ENCODE measurements around the gene RDH8. TPM values are rescaled to one million over a fixed set of nuclear protein-coding genes. Genes with fewer than 3 reads are reported as not detected.
"Not testable (repeated sequence)": the region's sequence is repeated elsewhere in the genome, so short reads cannot be mapped to it uniquely, and the experiment has no call there.

RDH8 gene
- total RNA-seq, 1 experiment from 2014 or later = not detected

DNA sequence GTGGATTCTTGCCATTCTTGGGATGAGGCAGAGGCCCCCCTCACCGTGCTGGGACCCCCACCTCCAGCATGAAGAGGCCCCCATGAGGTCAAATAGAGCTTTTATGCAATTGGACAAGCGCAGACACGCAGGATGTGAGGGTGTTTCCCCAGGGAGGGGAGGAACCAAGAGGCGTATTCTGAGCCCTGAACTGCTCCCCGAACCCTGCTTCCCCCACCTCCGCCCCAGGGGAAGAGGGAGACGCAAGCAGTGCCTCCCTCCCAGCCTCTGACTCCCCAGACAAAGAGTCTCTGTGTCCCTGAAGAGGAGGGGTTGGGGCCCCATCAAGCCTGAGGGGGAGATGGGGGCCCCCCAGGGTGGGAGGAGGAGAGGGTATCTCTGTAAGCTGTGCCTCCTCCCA is 1.3 kb upstream of the RDH8 start:
- H3K4me3 ChIP-seq = no peak overlapping the region
- H3K36me3 ChIP-seq = no peaks in the 10 kb centered on the region
- peaks cover 19% of the 10 kb centered on the region for H3K4me1 ChIP-seq
- no peak for DNase-seq
- H3K27ac ChIP-seq = no peak overlapping the region
- H3K9me3 ChIP-seq (replicated peaks) = no peaks in the 10 kb centered on the region
- H3K27me3 ChIP-seq = no peaks in the 10 kb centered on the region

DNA sequence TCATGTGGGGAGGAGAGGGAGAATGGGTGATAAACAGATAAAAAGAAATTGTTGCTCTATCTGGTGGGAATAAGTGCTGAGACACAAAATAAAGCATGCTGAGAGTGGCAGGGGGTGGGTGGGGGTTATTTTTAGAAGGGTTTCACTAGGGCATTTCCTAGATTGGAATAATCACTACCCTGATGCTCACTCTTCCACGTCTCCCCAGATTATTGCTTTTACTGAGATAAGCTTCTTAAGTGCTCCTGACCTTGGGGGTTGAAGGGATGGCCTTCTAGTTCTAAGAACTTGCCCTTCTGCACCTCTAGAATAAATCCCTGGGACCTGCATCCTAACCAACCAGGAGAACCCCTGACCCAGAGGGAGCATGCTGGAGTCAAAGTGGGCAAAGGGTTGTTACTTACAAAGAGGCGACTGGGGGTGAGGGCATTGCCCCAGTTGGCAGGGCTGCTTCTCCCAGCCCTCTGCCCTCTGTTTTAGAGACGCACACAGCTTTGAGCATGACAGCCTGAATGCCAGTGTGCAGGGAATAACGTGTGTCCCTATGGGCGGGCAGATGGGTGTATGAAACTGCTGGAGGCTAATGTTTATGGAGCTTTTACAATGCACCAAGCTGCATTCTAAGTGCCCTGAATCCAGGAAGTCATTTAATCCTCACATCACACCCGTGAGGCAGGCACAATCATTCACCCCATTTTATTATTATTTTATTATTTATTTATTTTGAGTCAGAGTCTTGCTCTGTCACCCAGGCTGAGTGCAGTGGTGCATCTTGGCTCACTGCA is 743 bp downstream of the RDH8 start:
- peaks cover 6% of the 10 kb centered on the region for H3K4me1 ChIP-seq
- no peak for DNase-seq

DNA sequence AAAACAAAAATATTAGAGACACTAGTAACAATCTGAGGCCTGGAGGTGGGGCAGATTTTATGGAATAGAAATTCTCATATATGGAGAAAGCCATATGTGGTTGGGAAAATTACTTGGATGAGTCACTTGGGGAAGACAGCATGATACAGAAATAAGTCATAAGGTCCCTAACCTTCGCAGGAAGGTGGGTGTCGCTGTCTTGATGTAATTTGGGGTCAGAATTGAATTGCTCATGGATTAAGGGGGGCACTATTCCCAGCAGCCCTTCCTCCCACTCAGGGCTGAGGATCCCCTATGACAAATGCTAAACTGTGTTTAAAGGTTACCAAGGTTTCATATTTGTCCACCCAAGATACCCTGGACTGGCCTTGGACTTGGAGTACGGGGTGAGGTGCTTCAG is 5.0 kb downstream of the RDH8 start:
- H3K4me1 ChIP-seq = no peaks in the 10 kb centered on the region
- H3K27ac ChIP-seq = no peak overlapping the region
- no peak for DNase-seq

More for the DNA sequence above, 743 bp downstream of the RDH8 start:
- Histone ChIP-seq H3K27ac (no peak overlapping the region), H3K27me3 (no peaks in the 10 kb centered on the region), H3K36me3 (no peaks in the 10 kb centered on the region), H3K9me3 (replicated peaks) (no peaks in the 10 kb centered on the region), H3K4me3 (no peak overlapping the region)

DNA sequence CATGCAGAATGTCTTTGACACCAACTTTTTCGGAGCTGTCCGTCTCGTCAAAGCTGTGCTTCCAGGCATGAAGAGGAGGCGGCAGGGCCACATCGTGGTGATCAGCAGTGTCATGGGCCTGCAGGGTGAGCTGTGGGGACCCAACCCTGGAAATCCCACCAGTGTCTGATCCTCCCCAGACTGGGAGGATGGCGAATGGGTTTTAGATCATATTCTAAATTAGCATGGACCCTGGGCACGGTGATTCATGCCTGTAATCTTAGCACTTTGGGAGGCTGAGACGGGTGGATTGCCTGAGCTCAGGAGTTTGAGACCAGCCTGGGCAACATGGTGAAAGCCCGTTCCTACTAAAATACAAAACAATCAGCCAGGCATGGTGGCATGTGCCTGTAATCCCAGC is 5.5 kb downstream of the RDH8 start:
- Histone ChIP-seq H3K27ac (no peak overlapping the region), H3K36me3 (no peaks in the 10 kb centered on the region), H3K4me1 (no peaks in the 10 kb centered on the region), H3K9me3 (replicated peaks) (no peaks in the 10 kb centered on the region), H3K27me3 (no peaks in the 10 kb centered on the region), H3K4me3 (no peak overlapping the region)
- DNase-seq = no peak

More for the DNA sequence above, 5.0 kb downstream of the RDH8 start:
- no peaks in the 10 kb centered on the region for H3K27me3 ChIP-seq
- no peaks in the 10 kb centered on the region for H3K36me3 ChIP-seq
- no peak overlapping the region for H3K4me3 ChIP-seq
- no peaks in the 10 kb centered on the region for H3K9me3 ChIP-seq (replicated peaks)

DNA sequence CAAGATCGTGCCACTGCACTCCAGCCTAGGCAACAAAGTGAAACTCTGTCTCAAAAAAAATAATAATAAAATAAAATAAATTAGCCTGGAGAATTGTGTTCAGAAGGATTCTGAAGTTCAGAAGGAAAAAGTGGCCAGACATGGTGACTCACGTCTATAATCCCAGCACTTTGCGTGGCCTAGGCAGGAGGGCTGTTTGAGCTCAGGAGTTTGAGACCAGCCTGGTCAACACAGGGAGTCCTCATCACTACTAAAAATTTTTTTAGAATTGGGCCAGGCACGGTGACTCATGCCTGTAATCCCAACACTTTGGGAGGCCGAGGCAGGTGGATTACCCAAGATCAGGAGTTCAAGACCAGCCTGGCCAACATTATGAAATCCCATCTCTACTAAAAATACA is 6.0 kb downstream of the RDH8 start:
- Histone ChIP-seq H3K27me3 (no peaks in the 10 kb centered on the region), H3K9me3 (replicated peaks) (no peaks in the 10 kb centered on the region), H3K4me3 (no peak overlapping the region), H3K27ac (no peak overlapping the region), H3K36me3 (no peaks in the 10 kb centered on the region), H3K4me1 (no peaks in the 10 kb centered on the region)
- DNase-seq = no peak

DNA sequence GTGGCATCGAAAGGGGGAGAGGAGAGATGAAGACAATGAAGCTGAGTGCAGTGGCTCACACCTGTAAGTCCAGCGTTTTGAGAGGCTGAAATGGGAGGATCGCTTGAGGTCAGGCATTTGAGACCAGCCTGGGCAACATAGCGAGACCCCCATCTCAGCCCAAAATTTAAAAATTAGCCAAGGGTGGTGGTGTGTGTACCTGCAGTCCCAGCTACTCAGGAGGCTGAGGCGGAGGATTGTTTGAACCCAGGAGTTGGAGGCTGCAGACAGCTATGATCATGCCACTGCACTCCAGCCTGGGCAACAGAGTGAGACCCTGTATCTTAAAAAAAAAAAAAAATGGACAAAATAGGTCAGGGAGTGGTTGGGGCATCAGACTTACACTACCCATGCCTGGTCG is 7.6 kb downstream of the RDH8 start:
- Histone ChIP-seq H3K4me1 (no peaks in the 10 kb centered on the region), H3K27me3 (no peaks in the 10 kb centered on the region), H3K27ac (no peak overlapping the region), H3K36me3 (no peaks in the 10 kb centered on the region), H3K4me3 (no peak overlapping the region), H3K9me3 (replicated peaks) (no peaks in the 10 kb centered on the region)
- DNase-seq = no peak

DNA sequence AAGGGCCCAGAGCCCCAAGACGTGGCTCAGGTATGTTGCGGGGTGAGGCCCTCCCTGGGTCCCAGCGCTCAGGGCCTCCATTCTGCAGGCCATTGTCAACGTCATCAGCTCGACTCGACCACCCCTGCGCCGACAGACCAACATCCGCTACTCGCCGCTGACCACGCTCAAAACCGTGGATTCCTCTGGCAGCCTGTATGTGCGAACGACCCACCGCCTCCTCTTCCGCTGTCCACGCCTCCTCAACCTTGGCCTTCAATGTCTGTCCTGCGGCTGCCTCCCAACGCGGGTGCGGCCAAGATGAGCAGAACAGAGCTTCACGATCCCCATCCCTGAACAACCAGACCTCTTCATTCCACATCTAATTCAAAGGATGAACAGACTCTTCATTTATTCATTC is 8.2 kb downstream of the RDH8 start:
- DNase-seq = no peak
- H3K4me3 ChIP-seq = no peak overlapping the region

DNA sequence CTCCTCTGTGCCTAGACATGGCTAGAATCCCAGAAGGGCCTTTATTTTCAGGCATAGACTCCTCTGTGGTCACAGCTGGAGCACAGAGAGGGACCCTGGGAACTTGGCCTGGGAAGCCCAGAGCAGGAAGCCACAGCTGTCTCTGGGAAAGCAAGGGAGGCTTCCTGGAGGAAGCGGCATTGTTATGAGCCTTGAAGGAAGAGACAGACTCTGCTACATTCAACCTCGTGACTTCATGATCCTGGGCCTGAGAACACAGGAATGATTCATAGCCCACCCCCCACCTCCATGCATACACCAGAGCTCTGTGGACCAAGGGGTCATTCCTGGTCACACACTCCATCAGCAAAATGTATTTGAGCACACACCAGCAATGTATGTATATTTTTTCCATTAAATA is 8.6 kb downstream of the RDH8 start:
- Histone ChIP-seq H3K4me3 (no peak overlapping the region), H3K4me1 (no peaks in the 10 kb centered on the region), H3K27me3 (no peaks in the 10 kb centered on the region), H3K27ac (no peak overlapping the region), H3K9me3 (replicated peaks) (no peaks in the 10 kb centered on the region), H3K36me3 (no peaks in the 10 kb centered on the region)
- no peak for DNase-seq

More for the DNA sequence above, 8.2 kb downstream of the RDH8 start:
- no peaks in the 10 kb centered on the region for H3K36me3 ChIP-seq
- H3K27me3 ChIP-seq = no peaks in the 10 kb centered on the region
- H3K27ac ChIP-seq = no peak overlapping the region
- H3K4me1 ChIP-seq = no peaks in the 10 kb centered on the region
- no peaks in the 10 kb centered on the region for H3K9me3 ChIP-seq (replicated peaks)

DNA sequence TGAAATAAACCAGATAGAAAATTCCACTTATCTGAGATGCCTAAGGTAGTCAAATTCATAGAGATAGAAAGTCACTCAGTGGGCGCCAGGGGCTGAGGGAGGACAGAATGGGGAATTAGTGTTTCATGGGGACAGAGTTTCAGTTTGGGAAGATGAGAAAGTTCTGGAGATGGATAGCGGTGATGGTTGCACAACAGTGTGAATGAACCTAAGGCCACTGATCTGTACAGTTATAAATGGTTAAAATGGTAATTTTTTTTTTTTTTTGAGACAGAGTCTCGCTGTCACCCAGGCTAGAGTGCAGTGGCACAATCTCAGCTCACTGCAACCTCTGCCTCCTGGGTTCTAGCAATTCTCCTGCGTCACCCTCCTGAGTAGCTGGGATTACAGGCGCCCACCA is 9.8 kb downstream of the RDH8 start:
- not testable (repeated sequence) for H3K27me3 ChIP-seq; H3K9me3 ChIP-seq (replicated peaks); H3K27ac ChIP-seq; H3K4me1 ChIP-seq; H3K4me3 ChIP-seq; DNase-seq; H3K36me3 ChIP-seq

DNA sequence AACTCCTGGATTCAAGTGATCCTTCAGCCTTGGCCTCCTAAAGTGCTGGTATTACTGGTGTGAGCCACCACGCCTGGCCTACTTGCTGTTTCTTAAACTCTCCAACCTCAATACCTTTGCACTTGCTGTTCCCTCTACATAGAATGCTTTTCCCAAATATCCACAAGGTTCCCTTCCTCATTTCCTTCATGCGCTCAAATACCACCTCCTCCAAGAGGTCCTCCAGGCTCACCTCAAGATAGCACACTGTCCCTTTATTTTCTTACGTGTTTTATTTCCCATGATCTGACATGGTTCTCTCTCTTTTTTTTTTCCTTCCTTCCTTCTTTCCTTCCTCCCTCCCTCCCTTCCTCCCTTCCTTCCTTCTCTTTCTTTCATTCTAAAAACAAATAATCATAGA is 13.5 kb downstream of the RDH8 start:
- Histone ChIP-seq H3K4me1 (peaks cover 4% of the 10 kb centered on the region; the same call in 1 of the 2 replicates), H3K27ac (no peak overlapping the region), H3K27me3 (no peaks in the 10 kb centered on the region), H3K9me3 (replicated peaks) (no peaks in the 10 kb centered on the region), H3K36me3 (no peaks in the 10 kb centered on the region), H3K4me3 (no peak overlapping the region)
- no peak for DNase-seq

DNA sequence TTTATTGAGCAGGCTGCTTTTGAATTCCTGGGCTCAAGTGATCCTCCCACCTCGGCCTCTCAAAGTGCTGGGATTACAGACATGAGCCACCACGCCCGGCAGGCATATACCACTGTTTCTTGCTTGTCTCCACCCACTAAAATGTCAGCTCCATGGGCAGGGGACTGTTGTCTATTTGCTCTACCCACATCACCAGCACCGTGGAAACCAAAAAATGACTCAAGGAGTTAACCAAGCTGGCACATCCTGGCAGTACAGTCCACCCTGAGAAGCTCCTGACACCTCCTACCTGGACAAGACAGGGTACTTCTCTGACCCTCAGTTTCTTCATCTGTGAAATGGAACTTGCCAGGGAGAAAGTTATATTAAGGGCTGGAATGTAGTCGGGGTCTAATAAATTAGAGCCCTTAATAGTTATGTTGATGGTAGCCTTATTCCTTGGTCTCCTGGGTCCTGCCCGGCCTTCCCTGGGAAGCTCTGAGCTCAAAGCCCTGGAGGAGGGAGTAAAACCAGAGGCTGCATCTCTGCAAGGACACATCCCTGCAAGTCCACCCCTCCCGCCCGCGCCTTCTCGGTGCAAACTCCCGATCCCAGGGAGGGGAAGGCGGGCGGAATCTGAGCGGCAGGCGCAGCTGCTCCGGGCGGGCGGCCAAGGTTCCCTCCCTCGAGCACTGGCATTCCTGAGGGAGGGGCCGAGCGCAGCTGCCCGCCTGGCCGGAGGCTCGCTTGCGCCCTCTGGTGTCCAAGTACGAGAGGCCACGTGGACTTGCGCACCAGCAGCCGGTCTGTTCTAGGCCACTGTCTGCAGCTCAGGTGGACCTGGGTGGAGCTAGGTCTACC is 14.1 kb downstream of the RDH8 start:
- Histone ChIP-seq H3K27ac (no peak overlapping the region), H3K27me3 (no peaks in the 10 kb centered on the region), H3K9me3 (replicated peaks) (no peaks in the 10 kb centered on the region), H3K4me1 (peaks cover 4% of the 10 kb centered on the region; the same call in 1 of the 2 replicates), H3K36me3 (no peaks in the 10 kb centered on the region), H3K4me3 (no peak overlapping the region)
- peak; percentile 95 to 96 for DNase-seq

DNA sequence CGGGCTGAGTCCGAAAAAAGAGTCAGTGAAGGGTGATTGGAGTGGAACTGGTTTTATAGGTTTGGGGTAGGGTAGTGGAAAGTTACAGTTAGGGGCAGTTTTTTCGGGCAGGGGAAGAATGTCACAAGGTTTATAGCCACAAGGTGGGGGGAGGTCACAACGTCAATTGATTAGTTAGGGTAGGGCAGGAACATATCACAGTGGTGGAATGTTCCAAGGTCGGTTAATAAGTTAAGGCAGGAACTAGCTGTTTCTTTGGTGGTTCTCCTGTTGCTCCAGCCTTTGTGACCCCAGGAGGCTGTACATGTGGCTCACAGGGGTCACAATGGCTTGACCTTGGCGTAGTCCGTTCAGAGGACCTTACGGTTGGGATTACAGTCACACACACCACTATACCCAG is 20.3 kb downstream of the RDH8 start:
- no peak overlapping the region for H3K4me3 ChIP-seq
- H3K27ac ChIP-seq = no peak overlapping the region
- no peaks in the 10 kb centered on the region for H3K4me1 ChIP-seq
- H3K27me3 ChIP-seq = no peaks in the 10 kb centered on the region
- H3K36me3 ChIP-seq = no peaks in the 10 kb centered on the region
- no peaks in the 10 kb centered on the region for H3K9me3 ChIP-seq (replicated peaks)
- no peak for DNase-seq

DNA sequence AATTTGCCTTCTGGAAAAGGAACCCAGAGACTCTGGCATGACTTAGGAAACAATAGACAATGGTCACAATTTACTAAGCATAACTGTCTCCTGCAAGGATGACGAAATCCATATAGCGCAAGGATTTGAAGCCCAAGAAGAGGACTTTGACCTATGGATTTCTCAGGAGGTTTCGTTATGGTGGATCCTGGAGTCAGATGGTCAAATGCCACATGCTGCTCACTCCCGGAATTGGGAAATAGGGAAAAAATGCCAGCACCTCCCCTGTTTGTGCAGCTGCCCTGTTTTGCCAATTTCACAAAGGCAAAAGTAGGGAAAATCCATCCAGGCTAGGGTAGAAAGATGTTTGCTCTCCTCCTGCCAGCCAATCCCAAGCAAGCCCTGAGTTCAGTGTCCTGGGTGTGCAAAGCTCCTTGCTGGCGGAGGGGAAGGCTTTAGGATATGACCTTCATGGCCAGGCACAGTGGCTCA is 23.4 kb downstream of the RDH8 start:
- Histone ChIP-seq H3K4me1 (no peaks in the 10 kb centered on the region), H3K9me3 (replicated peaks) (no peaks in the 10 kb centered on the region), H3K27ac (no peak overlapping the region), H3K4me3 (no peak overlapping the region), H3K27me3 (no peaks in the 10 kb centered on the region), H3K36me3 (no peaks in the 10 kb centered on the region)
- no peak for DNase-seq

DNA sequence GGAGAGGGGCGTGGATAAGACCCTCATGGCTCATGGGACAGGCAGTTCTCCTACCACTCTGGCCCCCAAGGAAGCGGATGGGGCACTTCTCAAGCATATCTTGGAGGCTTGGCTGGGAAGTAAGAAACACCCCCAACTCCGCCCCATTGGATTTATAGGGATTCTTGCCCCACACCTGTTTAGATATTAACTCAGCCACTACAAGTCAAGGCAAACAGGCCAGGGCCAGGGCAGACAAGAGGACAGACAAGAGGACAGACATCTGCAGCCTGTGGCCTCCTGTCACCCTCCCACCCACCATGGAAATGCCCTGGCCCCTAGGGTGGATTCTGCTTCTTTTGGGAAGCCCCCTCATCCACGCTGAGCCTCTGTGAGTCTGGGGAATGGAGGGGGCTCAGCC is 24.1 kb downstream of the RDH8 start:
- H3K27ac ChIP-seq = no peak overlapping the region
- H3K36me3 ChIP-seq = no peaks in the 10 kb centered on the region
- no peaks in the 10 kb centered on the region for H3K4me1 ChIP-seq
- H3K9me3 ChIP-seq (replicated peaks) = no peaks in the 10 kb centered on the region
- DNase-seq = no peak
- H3K27me3 ChIP-seq = no peaks in the 10 kb centered on the region
- H3K4me3 ChIP-seq = no peak overlapping the region

DNA sequence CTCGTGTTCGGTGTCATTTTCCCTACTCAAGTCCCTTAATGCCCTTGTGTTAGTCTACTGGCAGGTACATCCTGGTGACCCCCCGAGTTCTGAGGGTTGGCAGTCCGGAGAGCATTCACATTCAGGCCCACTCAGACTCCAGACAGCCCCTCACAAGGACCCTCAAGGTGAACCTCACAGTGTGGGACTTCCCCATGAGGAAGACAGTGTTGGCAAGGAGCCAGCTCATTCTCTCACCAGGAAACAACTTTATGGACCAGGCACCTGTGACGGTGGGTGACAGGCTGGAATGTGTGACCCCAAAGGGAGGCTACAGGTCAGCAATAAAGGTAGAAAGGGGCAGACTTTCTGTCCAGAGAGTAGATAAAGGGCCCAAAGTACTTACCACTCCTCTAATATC is 24.5 kb downstream of the RDH8 start:
- DNase-seq = no peak

More for the DNA sequence above, 24.5 kb downstream of the RDH8 start:
- no peaks in the 10 kb centered on the region for H3K4me1 ChIP-seq
- peaks cover under 1% of the 10 kb centered on the region; the same call in 1 of the 2 replicates for H3K9me3 ChIP-seq (replicated peaks)
- no peak overlapping the region for H3K4me3 ChIP-seq
- H3K36me3 ChIP-seq = no peaks in the 10 kb centered on the region
- no peaks in the 10 kb centered on the region for H3K27me3 ChIP-seq
- no peak overlapping the region for H3K27ac ChIP-seq

Data from SJCRH30 (cell line).